CD1c-positive myeloid dendritic cell (primary cell): ENCODE measurements around the gene RIOX2.

Source experiments
- DNase-seq: peaks from one replicate; pipeline ENCODE4 v3.0.0-alpha.2; 2016; ENCODE audit errors: extremely low spot score

Gene RIOX2

DNA sequence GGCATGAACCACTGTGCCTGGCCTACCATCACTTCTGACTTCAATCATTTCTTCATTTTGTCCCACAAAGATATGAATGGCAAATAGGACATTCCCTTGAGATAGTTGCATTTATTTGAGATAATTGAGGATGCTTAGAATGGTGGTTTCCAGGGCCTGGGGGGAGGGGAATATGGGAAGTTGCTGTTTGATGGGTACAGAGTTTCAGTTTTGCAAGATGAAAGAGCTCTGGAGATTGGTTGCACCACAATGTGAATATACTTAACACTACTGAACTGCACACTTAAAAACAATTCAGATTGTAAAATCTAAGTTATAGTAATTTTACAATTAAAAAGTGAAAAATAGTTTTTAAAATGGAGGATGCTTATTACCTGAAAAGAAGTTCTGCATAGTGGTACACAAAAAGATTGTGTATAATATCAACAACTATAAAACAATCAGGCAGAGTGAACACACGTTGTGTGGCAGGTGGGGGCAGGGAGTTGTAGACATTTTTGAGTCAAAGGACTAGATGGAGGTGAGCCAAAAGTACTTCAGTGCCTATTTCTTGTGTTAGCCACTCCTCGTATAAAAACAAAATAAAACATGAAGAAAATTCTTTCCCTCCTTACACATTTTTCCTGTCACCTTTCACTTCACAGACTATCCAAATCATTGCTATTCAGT lies 18.5 kb upstream of the RIOX2 start:
- no peak for DNase-seq

DNA sequence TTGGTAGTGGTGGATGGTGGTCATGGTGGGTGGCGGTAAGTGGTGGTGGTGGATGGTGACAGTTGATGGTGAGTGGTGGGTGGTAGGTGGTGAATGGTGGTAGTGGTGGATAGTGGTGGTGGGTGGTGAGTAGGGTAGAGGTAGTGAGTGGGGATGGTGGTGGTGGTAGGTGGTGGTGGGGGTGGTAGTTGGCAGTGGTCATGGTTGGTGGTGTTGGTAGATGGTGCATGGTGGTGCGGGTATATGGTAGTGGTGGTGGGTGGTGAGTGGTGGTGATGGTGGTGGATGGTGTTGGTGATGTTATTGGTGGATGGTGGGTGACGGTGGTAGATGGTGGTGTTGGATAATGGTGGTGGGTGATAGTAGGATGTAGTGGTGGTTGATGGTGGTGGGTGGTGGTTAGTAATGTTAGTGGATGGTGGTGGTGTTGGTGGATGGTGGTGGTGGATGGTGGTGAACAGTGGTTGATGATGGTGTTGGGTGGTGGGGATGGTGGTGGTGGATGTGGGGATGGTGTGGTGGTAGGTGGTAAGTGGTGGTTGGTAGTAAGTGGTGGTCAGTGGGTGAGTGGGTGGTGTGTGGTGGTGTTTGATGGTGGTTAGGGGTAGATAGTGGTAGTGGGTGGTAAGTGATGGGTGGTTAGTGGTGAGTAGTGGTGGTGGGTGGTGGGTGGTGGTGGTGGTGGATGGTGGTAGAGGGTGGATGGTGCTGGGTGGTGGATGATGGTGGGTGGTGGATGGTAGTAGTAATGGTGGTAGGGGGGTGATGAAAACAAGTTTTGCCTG lies 16.7 kb upstream of the RIOX2 start:
- no peak for DNase-seq

DNA sequence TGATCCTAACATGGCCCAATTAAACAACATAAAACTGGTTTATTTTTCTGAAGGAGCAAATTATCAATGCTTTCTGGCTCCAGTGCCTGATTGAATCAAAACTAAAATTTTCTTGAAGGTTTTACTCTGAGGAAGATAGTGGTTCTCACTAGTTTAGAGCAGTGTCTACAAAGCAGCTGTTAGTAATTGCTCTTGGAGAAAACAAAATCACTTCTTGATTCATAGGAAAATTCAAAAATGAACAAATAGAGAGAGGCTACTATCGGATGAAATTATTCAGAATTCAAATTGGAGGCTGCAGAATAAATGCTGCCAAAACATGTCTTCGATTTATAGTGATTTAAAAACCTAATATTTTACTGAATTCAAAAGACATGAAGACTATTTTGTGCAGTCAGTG lies 15.1 kb upstream of the RIOX2 start:
- DNase-seq, result no peak

DNA sequence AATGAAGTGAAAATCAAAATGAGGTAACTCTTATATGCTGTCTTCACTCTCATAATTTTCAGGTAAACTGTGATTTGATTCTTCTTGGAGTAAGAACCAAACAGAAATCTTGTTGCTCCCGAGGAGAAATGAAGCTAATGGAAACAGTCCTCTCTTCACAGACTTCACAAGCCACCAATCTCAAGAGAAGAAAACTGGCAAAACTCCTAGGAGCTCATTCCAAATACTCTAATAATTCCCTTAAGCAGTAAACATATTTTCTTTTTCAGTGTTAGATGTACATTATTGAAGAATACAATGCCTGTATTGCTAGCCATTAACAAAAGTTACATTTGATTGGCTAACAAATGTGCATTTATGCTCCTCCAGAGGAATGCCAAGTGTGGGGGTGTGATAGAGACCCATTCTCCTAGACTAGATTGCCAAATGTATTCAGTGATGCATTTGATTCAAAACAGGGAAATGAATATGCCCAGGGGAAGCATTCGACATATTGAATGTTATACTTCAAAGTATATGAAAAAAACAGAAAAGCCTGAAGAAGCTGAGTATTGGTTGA lies 11.8 kb upstream of the RIOX2 start:
- no peak for DNase-seq

DNA sequence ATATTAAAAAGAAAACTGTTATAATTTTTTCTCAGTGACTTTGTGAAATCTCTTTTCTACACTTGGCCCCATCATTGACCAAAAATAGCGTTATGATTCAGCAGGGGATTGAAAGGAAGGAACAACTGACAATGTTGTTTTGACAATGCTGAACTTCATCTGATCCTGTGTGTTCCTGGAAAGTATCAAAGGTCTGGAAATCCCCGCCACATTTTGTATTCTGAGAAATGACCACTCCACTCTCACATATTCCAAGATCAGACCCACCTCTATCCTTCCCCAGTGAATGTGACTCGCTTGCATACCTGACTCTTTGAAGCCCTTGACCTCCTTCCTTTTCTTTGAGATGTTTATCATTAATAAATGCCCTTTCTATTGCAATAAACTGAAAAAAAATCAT lies 9.7 kb upstream of the RIOX2 start:
- DNase-seq, result no peak

GRCh38 chr3:97979610-97980009 lies 7.4 kb upstream of the RIOX2 start:
- no peak for DNase-seq

- DNase-seq, result no peak
Measured at GRCh38 chr3:97975466-97975865, 3.2 kb upstream of the RIOX2 start.

DNA sequence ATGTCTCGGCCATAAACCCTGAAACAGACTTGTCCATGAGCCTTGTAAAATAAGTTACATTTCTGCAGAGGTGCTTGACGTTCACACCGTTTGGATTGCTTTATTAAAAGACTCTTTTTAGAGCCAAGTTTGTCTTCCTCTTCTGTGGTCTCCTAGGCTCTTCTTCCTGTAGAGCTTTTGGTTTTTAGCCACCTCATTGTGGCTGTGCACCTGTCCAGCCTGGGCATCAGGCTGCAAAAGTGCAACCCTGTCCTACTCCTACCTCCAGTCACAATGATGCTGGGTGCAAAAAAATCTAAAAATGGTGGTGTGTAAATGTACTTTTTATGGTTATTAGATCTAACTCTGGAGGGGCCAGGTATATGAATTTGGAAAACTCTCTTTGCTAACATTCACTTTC lies 2.8 kb upstream of the RIOX2 start:
- no peak for DNase-seq

- no peak for DNase-seq
Measured at GRCh38 chr3:97972976-97973375, 745 bp upstream of the RIOX2 start.

GRCh38 chr3:97970956-97971620 lies 1.1 kb downstream of the RIOX2 start:
- DNase-seq, result no peak

DNA sequence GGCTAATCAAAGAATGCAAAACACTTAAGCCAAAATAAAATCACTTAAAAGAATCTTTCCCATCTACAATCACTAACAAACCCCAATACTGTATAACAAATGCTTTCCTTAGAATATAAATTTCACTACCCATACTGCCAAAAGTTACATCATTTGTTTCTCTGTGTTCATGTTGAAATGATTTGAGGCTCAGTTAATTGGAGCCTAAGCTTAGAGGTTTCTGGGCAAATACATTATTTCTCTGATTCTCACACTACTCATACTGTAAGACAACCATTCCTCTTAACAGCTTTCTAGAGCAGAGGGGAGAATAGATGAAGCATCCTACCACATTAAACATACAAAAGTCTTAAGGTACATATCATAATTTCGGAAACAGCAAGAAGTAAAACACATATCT lies 2.1 kb downstream of the RIOX2 start:
- no peak for DNase-seq

GRCh38 chr3:97969541-97969940 lies 2.7 kb downstream of the RIOX2 start:
- DNase-seq, result no peak

GRCh38 chr3:97968376-97968775 lies 3.9 kb downstream of the RIOX2 start:
- DNase-seq, result no peak

- no peak for DNase-seq
Measured at GRCh38 chr3:97967966-97968365, 4.3 kb downstream of the RIOX2 start.

GRCh38 chr3:97960993-97961766 lies 11.1 kb downstream of the RIOX2 start:
- DNase-seq, result no peak

GRCh38 chr3:97960551-97960950 lies 11.7 kb downstream of the RIOX2 start:
- DNase-seq, result no peak

GRCh38 chr3:97959872-97960271 lies 12.4 kb downstream of the RIOX2 start:
- DNase-seq, result no peak

GRCh38 chr3:97958796-97959195 lies 13.4 kb downstream of the RIOX2 start:
- DNase-seq, result no peak

- DNase-seq, result no peak
Measured at GRCh38 chr3:97958396-97958795, 13.8 kb downstream of the RIOX2 start.

DNA sequence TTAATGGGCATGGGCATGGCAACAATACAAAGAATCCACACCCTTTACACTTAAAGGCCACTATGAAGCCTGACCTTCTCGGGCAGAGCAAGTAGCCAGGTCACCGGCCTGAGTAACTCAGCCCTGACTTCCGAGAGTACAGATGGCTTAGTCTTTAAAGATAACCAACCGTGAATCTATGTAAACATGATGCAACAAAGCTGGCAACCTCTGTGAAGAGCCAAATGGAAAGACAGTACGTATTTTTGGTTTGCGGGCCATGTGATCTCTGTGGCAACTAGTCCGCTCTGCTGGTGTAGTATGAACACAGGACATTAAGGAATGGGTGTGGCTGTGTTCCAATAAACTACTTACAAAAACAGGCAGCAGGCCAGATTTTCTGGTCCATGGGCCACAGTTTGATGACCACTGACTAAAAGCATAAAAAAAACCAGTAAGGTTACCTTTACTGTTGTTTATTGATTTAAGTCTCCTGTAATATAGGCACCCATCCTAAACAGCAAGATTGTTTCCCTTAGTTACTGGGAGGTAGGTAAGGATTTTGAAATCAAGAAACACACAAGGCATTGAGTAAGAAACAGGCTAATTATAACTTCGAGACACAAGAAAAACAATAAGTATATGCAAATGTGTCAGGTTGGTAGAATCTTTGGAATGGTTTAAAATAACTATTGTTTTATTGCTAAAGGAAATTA lies 14.5 kb downstream of the RIOX2 start:
- no peak for DNase-seq

- DNase-seq, result no peak
Measured at GRCh38 chr3:97956051-97956450, 16.2 kb downstream of the RIOX2 start.
